ENCODE results near the gene LRIG1.

LRIG1 gene

DNA sequence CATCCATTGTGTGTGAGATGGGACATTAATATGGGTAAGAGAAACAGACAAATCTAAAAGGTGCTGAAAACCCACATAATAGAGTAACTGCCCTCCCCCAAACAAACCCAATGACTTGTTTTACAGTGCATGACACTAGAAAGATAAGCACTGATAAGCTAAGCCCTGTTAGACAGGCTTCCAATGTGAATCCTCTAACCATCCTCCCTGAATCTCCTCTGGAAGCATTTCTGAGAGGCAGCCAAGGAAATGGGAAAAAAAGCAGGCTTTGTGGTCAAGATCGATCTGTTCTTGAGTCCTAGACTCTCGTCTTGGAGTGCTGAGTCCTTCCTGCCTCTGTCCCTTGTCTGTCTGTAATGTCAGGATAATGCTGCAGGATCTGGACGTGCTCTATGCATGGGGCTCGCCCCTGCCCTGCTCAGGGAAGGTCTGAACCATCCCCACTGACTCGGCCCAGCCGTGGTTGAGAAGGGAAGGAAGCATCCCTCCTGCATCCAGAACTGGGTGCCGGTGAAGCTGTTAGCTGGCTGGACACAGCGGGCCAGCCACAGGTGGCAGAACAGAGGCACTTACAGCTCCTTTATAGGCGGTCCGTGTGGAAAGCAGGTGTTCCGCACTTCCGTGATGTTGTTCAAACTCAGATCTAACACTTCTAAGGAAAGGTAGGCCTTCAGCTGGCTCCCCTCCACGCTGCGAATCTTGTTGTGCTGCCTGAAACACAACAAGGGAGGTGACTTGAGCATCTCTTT is 84.1 kb downstream of the LRIG1 start:
- DNase-seq: no peak

DNA sequence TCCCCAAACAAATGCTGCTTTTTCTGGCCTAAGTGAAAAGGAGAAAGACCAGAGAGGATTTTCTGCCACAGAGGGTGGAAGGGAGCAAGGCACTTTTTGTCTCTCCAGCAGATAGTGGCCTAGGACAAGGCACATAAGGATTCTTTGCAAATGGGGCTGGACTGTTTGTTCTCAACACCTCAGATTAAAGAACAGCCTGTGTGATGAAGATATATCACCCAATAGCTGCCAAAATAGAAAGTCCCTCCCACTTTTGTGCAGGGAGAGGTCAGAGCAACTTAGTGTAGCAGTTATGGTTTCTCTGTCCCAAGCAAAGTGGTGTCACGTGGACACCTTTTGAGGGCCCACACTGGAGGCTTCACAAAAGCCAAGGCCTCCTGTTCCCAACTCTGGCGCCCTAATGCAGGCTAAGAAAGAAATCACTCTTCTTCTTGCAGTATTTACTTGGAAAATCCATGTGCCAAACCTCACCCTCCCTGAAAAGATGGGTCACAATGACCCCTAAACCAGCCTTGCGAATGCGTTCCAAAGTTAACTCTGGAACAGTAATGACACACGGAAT is 84.9 kb downstream of the LRIG1 start:
- no peak for DNase-seq

DNA sequence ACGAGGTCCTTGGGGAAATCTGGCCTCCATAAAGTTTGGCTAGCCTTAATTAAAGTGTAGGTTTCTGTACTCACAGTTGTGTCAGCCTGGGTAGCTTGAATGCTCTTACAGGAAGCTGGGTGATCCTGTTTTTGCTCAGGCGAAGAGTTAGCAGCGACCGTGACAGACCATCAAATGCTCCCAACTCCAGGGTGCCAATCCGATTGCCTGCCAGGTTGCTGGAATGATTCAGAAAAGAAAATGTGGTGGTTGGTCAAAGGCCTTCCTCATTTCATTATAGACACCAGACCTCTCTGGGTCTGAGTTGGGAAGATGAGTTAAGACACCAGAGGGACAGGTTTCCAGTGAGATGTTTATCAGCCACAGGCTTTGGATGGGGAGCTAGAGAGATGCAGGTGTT is 86.0 kb downstream of the LRIG1 start:
- no peak for DNase-seq

DNA sequence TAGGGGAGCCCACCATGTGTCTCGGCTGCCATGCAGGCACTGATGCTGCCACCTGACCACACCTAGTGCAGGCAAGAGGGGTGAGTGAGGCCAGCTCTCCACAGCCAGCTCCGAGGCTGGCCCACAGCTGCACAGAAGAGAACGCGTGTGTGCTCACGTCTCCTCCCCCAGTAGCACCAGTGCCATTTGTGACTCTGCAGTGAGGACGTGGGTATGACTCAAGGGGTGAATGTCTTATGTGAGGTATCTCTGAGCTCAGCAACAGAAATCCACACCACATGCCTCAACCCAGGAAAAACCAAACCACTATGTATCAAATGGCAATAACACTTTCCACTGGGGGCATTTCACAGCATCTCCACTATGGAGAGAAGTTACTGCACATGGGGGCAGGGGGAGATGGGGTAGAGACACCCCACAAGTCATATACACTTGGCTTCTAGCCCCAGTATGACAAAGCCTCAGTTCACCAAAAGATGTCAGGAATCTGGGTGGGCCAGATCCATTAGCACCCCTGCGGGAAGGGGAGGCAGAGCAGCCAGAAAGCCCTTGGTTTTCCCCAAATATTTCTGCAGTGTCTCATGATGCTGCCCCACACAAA is 87.6 kb downstream of the LRIG1 start:
- no peak for DNase-seq

DNA sequence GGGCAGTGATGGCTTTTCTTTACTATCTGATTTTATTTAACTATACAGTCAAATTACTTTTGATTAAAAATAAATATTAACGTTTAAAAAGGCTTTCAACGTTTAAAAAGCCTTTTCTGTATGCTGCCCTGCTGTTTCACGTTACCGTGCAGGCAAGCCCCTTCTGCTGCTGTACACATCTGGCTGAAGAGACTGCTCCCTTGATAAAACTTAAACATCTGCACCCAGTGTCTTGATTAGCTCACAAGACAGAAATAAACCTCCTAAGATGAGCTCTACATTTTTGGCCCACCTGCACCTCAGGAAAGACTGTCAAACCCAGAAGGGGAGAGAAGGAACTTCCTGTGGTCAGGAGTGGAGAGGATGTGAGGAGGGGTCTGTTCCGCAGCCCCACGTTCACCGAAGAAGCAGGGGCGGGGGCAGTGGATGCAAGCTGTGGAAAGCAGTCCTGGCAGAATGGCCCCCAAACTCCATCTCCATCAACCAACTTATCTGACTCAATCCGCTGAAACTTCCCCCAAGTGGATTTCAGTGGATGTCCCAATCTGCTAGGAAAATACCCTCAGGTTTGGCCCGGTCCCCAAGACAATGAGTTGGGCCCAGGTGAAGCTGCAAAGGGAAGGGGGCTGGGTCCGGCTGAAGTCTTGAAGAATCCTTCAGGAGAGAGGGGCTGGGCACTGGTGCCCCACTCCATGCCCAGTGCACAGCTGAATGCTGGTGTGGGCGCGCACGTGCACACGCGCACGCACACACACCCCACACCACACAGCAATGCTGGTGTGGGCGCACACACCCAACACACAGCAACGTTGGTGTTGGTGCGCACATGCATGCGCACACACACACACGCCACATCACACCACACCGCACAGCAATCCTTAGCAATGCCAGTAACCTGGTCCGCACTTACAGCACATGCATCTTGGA is 88.6 kb downstream of the LRIG1 start:
- no peak for DNase-seq

DNA sequence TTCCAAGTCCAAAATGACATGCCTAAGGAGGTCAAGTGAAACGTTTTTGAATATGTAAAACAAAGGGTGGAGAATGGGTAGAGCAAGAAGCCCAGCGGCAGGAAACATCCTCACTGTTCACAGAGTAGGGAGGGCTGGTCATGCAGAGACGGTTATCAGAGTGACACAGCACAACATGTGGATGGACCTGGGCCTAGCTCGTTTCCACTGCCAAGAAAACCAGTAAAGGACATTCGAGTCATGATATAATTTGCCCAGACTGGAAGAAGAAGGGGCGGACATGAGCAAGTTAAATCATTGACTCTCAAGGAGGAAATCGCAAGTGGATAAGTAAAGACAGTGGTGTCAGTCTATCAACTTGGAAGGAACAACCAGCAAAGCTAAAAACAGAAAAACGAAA is 89.3 kb downstream of the LRIG1 start:
- no peak for DNase-seq

DNA sequence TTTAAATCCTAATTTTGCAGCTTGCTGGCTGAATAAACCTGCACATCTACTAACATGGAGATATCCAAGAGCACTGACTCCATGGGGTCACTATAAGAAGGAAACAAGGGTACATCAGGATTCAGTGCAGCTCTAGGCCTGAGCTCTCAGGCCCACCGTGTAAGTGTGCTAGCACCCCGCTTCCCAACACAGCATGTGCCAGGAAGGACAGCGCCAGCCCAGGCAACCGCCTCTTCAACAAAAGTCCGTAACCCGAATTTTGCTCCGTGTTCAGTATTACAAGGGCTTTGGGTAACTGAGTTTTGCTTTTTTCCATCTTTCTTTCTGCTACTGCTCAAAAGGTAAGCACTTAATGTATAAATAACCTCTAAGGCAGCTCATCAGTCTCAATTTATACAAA is 89.8 kb downstream of the LRIG1 start:
- no peak for DNase-seq

DNA sequence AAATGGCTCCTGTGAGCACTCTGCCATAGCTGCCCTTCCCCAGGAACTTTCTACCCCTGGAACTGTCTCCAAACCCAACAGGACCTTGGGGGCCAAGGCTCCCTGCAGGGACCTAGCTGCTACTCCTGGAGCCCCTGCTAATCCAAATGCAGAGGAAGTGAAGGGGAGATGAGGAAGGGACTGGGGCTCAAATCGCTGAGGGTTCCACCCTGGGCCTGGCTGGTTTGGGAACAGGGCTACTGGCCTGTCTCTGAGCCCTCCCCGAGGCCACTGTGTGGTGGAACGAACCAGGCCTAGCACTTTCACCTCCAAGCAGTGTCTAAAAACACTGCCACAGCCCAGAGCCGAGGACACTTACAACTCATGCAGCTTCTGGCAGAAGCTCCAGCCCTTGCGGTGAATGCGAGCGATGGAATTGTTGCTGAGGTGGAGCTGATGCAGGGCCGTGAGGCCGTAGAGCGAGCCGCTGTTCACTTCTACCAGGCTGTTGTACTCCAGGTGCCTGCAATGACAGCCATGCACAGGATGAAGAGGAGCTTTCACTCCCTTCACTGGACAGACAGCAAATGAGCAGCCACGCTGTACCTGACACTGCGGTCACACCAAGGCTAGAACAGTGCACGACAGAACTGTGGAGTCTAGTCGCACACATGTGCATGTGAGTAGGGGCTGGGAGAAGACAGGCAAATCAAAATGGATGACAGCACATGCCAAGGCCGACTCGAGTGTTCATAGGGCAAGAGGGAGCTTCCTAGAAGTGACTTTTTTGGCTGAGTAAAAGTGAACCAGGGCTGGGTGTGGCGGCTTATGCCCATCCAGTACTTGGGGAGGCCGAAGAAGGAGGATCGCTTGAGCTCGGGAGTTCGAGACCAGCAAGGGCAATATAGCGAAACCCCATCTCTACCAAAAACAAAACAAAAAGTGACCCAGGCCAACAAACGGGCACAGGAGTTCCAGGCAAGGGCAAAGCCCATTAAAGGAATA is 90.8 kb downstream of the LRIG1 start:
- no peak for DNase-seq

DNA sequence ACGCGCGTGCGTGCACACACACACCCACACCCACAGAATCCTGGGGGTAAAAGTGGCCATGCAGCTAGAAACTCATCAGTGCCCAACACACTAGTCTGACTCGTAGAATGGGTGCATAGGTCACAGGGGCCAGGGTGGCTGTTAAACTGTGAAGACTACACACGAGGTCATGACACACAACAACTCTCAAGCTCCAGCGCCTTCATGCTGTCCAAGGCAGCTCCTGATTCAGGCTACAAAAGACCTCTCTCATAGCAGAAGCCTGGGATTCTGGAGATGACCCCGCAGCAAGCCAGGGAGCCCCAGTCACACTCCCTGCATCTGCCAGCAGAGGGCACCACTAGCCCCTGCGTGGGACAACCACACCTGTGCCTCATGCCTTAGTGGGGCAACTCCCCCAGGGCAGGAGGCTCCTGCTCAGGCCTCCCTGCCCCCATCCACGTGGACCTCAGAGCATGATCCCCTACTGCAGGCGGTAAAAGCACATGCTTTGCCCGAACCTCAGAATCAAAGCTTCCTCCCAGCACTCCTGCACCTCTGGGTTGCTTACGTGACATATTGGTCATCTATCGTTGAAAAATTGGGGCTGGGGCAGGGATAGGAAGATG is 93.1 kb downstream of the LRIG1 start:
- peak; percentile 69 for DNase-seq

DNA sequence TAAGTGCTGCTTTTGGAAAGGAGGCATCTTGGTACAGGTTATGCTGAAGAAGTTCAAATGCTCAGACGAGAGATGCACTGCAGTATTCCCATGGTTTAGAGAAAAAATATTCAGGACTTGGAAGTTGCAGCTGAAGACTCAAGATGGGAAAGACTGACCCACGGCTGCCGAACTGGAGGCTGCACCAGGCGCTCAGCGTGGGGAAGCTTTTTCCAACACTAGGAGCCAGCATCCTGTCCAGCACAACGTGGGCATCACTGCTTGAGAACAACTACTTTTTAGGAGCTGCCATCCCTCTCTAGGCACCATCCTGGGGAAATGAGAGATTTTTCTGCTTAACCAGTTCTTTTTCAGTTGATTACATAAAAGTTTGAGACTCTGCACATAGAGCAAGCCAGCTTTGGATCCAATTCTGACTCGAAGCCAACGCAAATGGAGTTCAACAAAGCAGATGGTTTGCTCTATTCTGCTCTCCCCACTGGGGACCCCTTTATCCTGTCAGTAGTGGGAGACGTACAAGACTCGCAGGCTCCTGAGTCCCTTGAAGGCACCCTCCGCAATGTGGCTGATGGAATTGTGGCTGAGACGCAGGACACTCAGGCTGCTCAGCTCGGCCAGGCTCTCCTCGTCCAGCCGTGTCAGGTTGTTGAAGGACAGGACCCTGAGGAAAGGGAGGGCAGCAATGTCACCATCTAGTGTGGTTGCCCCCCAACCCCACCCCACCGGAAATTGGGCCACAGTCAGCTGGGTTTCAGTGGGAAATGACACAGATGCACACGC is 93.8 kb downstream of the LRIG1 start:
- no peak for DNase-seq

DNA sequence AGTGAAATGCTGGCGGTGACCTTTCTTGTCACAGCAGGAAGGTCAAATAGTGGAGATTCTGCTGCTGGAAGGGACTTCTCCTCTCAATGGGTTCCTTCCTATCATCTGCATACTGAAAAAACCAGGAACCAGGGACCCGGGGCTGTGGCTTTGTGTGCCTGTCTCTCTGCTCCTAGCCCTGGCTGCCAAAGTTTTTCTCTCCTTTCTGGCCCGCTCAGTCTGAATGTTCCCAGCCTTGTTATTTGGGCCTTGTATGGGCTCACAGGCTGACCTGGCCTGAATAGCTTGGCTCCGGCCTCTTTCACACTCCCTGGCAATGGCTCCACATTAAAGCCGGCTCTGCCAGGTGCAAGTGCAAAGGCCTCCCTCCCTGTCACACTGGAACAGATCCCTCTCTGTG is 94.7 kb downstream of the LRIG1 start:
- DNase-seq: no peak

DNA sequence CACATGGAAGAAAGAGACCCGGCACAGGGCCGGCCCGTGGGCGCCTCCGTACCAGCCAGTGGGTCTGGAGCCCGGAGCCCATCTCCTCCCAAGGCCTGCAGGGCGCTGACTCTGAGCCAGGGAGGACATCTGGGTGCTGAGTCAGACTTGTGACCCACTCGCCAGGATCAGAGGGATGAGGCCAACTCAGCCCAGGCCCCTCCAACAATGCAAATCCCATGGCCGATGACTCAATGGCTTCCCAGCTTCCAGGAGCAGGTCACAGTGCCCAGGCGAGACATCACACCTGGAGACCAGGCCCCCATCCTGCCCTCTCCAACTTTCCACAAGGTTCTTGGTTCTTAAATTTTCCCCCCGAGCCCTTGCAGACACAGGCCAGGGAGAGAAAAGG is 95.1 kb downstream of the LRIG1 start:
- no peak for DNase-seq

DNA sequence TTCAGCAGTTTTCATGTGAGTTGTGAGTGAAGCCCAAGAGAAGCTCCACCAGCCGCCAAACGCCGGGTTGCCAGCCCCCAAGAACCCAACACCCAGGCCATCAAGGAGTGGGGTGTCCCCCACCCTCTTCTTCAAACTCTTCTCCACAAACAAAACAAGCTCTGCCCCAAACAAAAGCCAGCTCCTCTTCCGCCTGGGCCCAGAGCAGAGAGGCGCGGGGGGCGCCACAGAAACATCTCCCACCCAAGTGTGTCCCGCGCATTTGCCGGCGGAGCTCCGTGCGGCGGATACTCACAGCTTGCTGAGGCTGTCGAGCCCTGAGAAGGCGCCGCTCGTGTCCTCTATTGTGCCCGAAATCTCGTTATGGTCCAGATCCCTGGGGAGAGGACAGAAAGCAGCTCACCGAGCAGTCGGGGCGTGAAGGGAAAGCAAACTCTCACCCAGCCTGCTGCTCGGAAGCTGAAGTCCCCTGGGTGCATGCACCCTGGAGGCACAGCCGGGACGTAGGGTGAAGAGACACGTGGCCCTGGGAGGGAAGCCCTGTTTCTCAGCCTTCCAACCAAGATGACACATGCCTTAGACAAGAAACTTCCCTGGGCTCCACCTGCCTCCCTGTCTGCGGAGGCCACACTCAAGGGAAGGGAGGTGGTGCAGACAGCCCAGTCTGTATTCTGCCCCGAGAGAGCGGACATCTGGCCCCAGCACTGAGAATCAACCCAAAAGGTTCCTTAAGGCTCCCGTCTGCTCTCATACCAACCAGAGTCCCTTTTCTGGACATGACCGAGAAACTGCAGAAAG is 95.7 kb downstream of the LRIG1 start:
- no peak for DNase-seq

DNA sequence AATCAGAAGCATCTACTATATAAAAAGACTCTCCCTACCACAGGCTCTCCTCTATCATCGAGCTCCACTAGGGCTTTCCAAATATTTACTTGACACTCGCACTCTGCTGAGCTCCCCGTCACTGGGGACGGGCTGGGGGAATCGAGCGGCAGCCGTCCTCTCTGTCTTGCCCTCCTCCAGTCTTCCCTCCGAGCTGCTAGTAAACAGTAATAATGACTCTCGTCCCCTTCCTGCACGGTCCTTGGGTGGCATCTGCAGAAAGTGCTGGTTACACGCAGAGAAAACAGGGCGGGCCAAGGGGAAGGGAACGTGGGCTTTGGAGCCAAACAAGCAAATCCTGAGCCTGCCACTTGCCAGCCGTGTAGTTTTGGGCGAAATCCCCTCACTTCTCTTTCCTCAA is 96.6 kb downstream of the LRIG1 start:
- no peak for DNase-seq

DNA sequence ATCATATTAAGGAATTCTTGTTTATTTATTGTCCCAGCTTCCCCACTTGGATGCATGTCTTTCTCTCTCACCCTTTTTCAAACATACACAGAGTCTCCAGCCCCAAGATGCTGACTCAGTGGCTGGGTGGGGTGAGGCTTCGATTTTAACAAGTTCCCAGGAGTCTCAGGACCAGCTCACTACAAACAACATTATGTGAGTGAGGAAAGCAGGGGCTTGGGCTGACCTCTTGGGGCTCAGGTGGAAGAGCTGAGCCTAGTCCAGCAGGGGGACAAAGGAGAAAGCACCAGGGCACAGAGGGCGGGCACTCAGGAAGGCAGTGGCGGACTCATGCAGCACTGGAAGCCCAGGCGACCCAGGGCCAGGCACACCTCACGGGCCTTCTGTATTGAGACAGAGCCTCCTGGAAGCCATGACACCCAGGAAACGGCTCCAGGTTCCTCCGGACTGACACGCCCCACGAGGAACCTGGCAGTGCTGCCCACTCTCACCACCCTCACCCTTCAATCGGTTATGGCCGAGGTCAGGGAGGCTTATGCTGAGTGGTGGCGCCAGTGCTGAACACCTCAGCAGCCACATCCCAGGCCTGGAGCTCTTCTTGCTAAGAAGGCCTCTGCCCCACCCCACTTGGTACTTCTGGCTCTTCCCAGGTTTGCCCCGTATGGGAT is 97.4 kb downstream of the LRIG1 start:
- no peak for DNase-seq

DNA sequence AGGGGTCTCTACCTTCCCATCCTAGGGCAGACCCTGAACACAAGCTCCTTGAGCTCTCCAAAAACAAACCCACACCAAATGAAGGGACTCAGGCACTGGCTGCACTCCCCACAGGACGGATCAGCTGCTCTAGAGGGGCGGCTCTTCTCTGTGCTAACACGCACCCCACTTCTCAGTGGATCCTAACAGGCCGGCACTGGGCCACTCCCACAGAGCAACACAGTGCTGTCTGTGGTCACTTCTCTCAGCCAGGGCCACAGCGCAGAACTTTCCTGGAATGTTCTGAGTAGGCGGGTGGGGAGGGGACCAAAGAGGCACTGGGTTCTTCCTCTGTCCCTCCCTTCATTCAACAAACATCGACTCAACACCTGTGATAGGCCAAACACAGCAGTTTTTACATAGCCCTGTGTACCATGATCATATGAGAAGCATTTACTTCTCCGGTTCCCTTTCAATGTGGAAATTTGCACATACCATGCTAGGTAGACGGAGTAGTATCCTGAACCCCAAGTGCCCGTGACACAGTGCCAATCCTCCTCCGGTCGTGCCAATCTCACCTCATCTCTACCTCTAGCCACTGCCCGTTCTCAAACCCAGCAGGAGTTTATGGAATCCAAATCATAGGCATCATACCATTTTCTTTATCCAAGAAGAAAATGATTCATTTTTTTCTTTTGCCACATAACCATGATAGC is 98.1 kb downstream of the LRIG1 start:
- DNase-seq: no peak

DNA sequence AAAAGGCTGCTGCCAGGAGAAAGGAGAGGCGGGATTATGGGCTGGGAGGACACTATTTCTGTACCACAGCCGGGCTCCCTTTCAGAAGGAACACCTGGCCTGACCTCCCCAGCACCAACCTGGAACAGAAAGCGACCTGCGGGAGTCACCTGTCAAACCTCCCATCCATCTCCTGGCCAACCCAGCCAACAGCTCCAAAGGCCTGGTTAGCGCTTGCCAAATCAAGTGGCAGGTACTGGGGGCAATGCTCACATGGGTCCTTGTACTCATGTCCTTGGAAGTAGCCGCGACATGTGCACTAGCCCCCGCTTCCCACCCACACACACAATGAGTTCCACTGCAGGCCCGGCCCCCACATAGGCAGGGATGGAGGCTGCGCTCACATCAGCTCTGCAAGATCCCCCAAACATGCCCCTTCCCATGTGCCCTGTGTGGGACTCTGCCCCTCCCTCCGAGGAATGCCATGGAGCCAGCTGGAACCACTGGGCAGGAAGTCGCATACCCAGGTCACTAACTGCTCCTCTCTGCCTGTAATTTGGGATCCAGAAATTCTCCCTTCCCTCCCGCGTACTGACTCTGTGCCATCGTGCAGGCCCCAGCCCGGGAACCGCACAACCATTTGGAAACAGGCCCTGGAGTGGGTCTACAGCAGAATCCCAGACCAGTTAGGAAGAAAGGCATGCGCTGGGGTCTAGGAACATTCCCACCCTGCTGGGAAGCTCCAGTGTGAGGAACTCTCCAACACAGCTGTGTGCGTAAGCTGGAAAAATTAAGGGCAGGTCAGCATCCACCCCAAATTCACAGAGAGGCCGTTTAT is 98.9 kb downstream of the LRIG1 start:
- DNase-seq: no peak

DNA sequence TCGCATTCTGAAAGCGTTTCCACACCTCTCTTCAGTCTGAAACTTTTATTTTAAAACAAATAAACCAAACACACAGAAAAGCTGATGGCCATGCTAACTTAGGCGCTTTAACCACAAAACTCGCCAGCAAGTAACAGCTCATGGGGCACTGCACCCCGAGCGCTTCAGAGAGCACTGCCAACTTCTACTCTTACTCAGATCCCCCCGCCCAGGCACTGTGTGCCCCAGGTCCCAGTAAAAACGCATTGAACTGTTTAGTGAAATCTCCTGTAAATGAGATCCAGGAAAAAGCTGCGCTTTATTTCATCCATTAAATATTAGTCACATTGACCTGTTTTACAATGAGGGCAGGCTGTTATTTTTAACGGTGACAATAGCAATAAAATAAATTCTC is 99.7 kb downstream of the LRIG1 start:
- no peak for DNase-seq

Measured in activated T-cell treated with anti-CD3 and anti-CD28 coated beads for 4 hours (primary cell).